22Rv1 (cell line): ENCODE data around the gene NKIRAS2.

Experiments
- CTCF ChIP-seq: fragments of 450-650 bp; IDR thresholded peaks from 2 replicates; pipeline ENCODE4 v1.5.1; 2017; ENCODE audit warnings: mild to moderate bottlenecking
- ZFX ChIP-seq: fragments of 450-650 bp; IDR thresholded peaks from 2 replicates; pipeline ENCODE4 v1.6.1; 2017; ENCODE audit warnings: antibody characterized with exemption, borderline replicate concordance

GRCh38 chr17:42031584-42031983, 11.7 kb downstream of the NKIRAS2 start:
- no peak for TF ChIP-seq CTCF
- TF ChIP-seq ZFX, result no peak
